MCF 10A (cell line): ENCODE results near the gene NISCH. TPM values are rescaled to one million over a fixed set of nuclear protein-coding genes. Genes with fewer than 3 reads are reported as not detected.
"Not testable (repeated sequence)": the region's sequence is repeated elsewhere in the genome, so short reads cannot be mapped to it uniquely, and the experiment has no call there.

Experiments used
- BruUV-seq: library from RNA; stranded (reverse); fragments of 400-500 nt; replicated peaks from 2 replicates; lab custom pipeline; 2021; lab: Mats Ljungman, UMichigan
- CTCF ChIA-PET: fragments of 300-600 bp; sonication (Branson Sonifier 250); formaldehyde crosslinking; extraction: SDS; loops from one replicate; lab custom pipeline; 2021; ENCODE audit warnings: antibody characterized with exemption, inconsistent platforms; lab: Yijun Ruan, JAX
- POLR2A ChIA-PET: fragments of 300-600, 350-650 bp; sonication (Branson Sonifier 250); formaldehyde crosslinking; extraction: SDS; loops from one replicate; lab custom pipeline; 2020; ENCODE audit warnings: antibody characterized with exemption, inconsistent platforms; lab: Yijun Ruan, JAX
- DNase-seq: peaks from one replicate; pipeline ENCODE4 v3.0.0-alpha.2; 2018; ENCODE audit not compliant: unreplicated experiment
- H3K27ac Mint-ChIP-seq: one replicate; pipeline ENCODE4 v1.8.0; 2022; ENCODE audit warnings: mild to moderate bottlenecking, low read depth, mixed read lengths; ENCODE audit not compliant: unreplicated experiment
- H3K27me3 Mint-ChIP-seq: one replicate; pipeline ENCODE4 v1.8.0; 2022; ENCODE audit warnings: mixed read lengths; ENCODE audit not compliant: insufficient read depth, unreplicated experiment
- H3K36me3 Mint-ChIP-seq: one replicate; pipeline ENCODE4 v1.8.0; 2022; ENCODE audit warnings: mild to moderate bottlenecking, moderate library complexity, mixed read lengths; ENCODE audit not compliant: insufficient read depth, unreplicated experiment
- H3K4me1 Mint-ChIP-seq: one replicate; pipeline ENCODE4 v1.8.0; 2022; ENCODE audit warnings: mixed read lengths; ENCODE audit not compliant: insufficient read depth, unreplicated experiment
- H3K4me3 Mint-ChIP-seq: one replicate; pipeline ENCODE4 v1.8.0; 2022; ENCODE audit warnings: mild to moderate bottlenecking, moderate library complexity, mixed read lengths; ENCODE audit not compliant: unreplicated experiment
- H3K9me3 Mint-ChIP-seq: one replicate; pipeline ENCODE4 v1.8.0; 2022; ENCODE audit warnings: mixed read lengths; ENCODE audit not compliant: unreplicated experiment
- intact Hi-C: fragments of 100-400 bp; cut with micrococcal nuclease; formaldehyde crosslinking; loops from 2 replicates; pipeline ENCODE4 v1.14.1; 2022
- total RNA-seq: library from RNA; stranded (reverse); gene quantifications from 2 replicates; pipeline ENCODE4 v1.2.3, GENCODE V29; 2022
- TF ChIP-seq, protein P1 (sequence below): fragments of 200-600 bp; IDR thresholded peaks from one replicate; pipeline ENCODE4 v1.8.0; 2022; ENCODE audit warnings: antibody characterized with exemption, mild to moderate bottlenecking; ENCODE audit not compliant: unreplicated experiment

Gene NISCH
- total RNA-seq, 1 experiment from 2014 or later = 60.5 TPM

DNA sequence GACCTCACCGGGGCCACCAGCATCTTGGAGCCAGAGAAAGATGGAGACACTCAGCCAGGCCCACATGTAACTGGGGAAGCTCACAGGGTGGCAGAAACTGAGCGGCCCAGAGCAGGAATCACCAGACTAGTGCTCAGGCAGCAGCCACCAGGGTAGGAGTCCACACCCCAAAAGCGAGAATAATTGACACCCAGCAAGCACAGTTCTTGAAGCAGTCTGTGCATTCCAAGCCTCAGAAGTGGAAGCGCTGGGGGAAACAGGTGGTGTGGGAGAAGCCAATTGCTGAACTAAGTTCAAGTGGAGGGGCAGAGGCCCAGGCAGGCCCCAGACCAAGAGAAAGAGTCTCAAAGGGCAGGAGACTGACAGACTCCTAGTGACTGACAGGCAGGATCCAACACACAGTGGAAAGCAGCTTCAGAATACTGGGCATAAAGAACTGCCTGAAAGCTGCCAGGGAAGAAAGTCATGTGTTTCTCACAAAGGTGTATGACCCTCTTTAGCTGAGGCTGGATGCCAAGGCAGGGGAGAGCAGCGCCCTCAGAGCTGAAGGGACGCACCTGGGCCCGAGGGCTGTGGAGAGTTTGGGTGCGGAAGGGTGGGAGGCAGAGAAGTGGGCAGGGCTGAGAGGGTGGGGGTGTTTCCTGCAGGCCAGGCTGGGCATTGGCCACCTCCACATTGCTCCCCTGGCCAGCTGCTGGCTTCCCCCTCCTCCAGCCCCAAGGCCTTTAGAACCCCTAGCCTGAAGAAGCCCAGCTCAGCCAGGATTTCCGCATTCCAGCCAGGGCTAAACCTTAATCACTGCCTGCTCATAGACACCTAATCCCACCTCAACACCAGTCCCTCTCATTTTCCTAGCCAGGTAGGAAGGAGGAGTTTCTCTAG is 70.5 kb downstream of the NISCH start:
- intact Hi-C loops = no loop called here
- Mint-ChIP-seq H3K27me3 (no peaks in the 10 kb centered on the region), H3K4me1 (no peaks in the 10 kb centered on the region), H3K27ac (no peak overlapping the region), H3K36me3 (no peaks in the 10 kb centered on the region), H3K4me3 (no peak overlapping the region), H3K9me3 (no peaks in the 10 kb centered on the region)
- TF ChIP-seq, protein P1, sequence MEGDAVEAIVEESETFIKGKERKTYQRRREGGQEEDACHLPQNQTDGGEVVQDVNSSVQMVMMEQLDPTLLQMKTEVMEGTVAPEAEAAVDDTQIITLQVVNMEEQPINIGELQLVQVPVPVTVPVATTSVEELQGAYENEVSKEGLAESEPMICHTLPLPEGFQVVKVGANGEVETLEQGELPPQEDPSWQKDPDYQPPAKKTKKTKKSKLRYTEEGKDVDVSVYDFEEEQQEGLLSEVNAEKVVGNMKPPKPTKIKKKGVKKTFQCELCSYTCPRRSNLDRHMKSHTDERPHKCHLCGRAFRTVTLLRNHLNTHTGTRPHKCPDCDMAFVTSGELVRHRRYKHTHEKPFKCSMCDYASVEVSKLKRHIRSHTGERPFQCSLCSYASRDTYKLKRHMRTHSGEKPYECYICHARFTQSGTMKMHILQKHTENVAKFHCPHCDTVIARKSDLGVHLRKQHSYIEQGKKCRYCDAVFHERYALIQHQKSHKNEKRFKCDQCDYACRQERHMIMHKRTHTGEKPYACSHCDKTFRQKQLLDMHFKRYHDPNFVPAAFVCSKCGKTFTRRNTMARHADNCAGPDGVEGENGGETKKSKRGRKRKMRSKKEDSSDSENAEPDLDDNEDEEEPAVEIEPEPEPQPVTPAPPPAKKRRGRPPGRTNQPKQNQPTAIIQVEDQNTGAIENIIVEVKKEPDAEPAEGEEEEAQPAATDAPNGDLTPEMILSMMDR = no peak
- CTCF ChIA-PET = interaction anchor here (0.6 to 0.8 kb wide), 2 partner anchors 34 to 111 kb away, joined by 3 read pairs; no protein-coding TSS in a partner anchor
- no TSS peak for BruUV-seq
- no peak for DNase-seq
- POLR2A ChIA-PET = interaction anchor here (0.8 to 0.9 kb wide), 2 partner anchors 11 to 35 kb away, joined by 4 read pairs; no protein-coding TSS in a partner anchor

DNA sequence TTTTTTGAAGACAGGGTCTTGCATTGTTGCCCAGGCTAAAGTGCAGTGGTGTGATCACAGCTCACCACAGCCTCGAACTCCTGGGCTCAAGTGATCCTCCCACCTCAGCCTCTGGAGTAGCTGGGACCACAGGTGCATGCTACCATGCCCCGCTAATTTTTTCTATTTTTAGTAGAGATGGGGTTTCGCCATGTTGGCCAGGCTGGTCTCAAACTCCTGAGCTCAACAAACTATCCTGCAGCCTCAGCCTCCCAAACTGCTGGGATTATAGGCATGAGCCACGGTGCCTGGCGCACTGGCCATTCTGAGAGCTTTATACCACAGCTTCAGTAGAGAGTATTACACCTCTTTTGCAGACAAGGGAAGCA is 71.3 kb downstream of the NISCH start:
- H3K36me3 Mint-ChIP-seq, H3K27me3 Mint-ChIP-seq, H3K9me3 Mint-ChIP-seq, BruUV-seq, H3K27ac Mint-ChIP-seq, DNase-seq, H3K4me3 Mint-ChIP-seq, intact Hi-C loops, H3K4me1 Mint-ChIP-seq: not testable (repeated sequence)
- ChIA-PET POLR2A (interaction anchor here (0.7 to 0.9 kb wide), 3 partner anchors 10 to 35 kb away, joined by 4 to 5 read pairs (median 4); partner anchors contain the start of gene UQCC5), CTCF (interaction anchor here (0.6 kb wide), 1 partner anchor 110 kb away, joined by 3 read pairs; no protein-coding TSS in a partner anchor)

DNA sequence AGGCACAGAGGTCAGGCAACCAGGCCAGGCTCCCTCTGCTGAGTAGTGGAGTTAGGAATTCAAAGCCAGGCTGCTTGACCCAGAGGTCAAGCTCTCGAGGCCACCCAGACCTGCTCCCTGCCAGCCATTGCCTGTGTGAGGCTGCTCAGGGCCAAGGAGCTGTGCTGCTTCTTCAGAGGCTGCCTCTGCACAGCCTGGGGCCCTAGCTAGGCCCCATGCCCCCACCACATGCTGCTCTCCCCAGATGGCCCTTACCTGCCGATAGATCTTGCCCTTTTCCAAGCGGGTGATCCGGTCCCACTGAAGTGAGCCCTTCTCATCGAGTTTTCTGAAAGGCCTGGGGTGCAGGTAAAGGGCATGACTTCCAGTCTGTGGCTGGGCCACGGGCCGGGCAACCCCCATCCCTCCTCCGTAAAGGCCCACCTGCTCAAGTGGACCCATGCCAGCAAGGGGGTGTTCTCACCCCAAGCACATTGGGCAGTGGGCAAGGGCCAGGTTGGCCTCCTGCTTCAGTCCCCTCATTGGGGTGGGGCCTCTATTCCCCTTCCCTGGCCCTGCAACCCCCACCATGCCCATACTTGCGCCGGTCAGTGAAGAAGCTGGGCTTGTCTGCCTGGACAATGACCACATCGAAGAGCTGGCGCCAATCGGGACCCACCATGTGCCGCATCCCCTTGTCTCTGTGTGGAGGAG is 71.8 kb downstream of the NISCH start:
- CTCF ChIA-PET = interaction anchor here (0.6 kb wide), 1 partner anchor 109 kb away, joined by 3 read pairs; no protein-coding TSS in a partner anchor
- H3K27me3 Mint-ChIP-seq = no peaks in the 10 kb centered on the region
- H3K36me3 Mint-ChIP-seq = no peaks in the 10 kb centered on the region
- POLR2A ChIA-PET = interaction anchor here (0.7 to 0.8 kb wide), 2 partner anchors 9 to 10 kb away, joined by 4 to 5 read pairs; partner anchors contain the start of gene UQCC5
- TF ChIP-seq, protein P1 = no peak
- H3K4me1 Mint-ChIP-seq = no peaks in the 10 kb centered on the region
- intact Hi-C loops = no loop called here
- BruUV-seq = no TSS peak
- no peak overlapping the region for H3K4me3 Mint-ChIP-seq
- no peaks in the 10 kb centered on the region for H3K9me3 Mint-ChIP-seq
- no peak overlapping the region for H3K27ac Mint-ChIP-seq
- no peak for DNase-seq

DNA sequence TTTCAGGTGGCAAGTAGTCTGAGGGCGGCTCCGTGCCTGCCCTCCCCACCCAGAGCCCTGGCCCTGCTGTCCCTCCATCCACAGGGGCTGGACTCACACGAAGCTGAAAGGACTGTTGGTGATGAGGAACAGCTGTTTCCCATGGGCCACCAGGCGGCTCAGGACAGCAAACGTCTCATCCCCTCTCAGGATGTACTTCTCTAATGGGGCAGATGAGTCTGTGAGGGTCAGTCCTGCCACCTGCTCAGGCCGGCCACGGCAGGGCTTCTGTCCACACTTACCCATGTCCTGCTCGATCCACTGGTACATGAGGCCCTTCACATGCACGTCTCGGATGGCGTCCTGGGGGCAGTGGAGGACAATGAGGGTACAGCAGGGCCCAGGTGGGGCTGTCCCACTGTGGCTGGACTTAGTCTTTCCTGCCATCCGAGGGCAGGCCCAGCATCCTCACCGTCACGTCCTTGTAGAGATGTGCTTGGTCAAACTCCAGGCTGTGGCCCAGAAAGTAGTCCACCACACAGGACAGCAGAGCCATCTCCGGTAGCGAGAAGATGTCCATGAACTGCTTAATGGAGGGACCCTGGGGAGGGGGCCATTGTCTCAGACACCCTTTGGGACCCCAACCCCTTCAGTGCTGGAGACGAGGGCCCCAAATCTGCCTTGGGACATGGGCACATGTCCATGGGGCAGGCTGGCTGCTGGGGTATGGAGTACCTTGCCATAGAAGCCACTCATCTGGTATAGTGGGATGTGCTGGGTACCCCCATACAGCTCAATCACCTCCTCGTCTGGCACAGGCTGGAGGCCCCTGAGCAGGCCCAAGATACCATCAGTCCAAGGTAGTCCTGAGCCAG is 72.6 kb downstream of the NISCH start:
- H3K27me3 Mint-ChIP-seq = no peaks in the 10 kb centered on the region
- ChIA-PET CTCF (no interaction called here), POLR2A (no interaction called here)
- H3K9me3 Mint-ChIP-seq = no peaks in the 10 kb centered on the region
- TF ChIP-seq, protein P1 = no peak
- no peak overlapping the region for H3K27ac Mint-ChIP-seq
- H3K4me1 Mint-ChIP-seq = no peaks in the 10 kb centered on the region
- no peaks in the 10 kb centered on the region for H3K36me3 Mint-ChIP-seq
- intact Hi-C loops = no loop called here
- DNase-seq = no peak
- H3K4me3 Mint-ChIP-seq = no peak overlapping the region
- BruUV-seq = no TSS peak
